Thyroid gland (tissue), 4 donors: Measurements from ENCODE around the gene HCFC1R1. TPM values are rescaled to one million over a fixed set of nuclear protein-coding genes. Genes with fewer than 3 reads are reported as not detected.

Experiments
- DNase-seq, 2 donors: peaks; one replicate each; pipeline ENCODE4 v3.0.0-alpha.2; 2019
- H3K27ac ChIP-seq, 3 donors: fragments of 200-600 bp; sonication (generic); 1 replicate in 2 of 3; 2 replicates in 1 of 3; pipeline ENCODE4 v1.5.1; 2016 to 2019; ENCODE audit warnings: mild to moderate bottlenecking in 1 of 3, moderate library complexity in 1 of 3
- H3K27me3 ChIP-seq: fragments of 200-600 bp; sonication (generic); one replicate; pipeline ENCODE4 v1.5.1; 2019
- H3K36me3 ChIP-seq, 2 donors: fragments of 200-600 bp; sonication (generic); one replicate each; pipeline ENCODE4 v1.5.1; 2016 to 2019
- H3K4me1 ChIP-seq, 2 donors: fragments of 200-600 bp; sonication (generic); one replicate each; pipeline ENCODE4 v1.5.1; 2017 to 2019
- H3K4me3 ChIP-seq, 3 donors: fragments of 200-600 bp; sonication (generic); replicated peaks in 1 of 3; 1 replicate in 2 of 3; 2 replicates in 1 of 3; pipeline ENCODE4 v1.5.1; 2016; ENCODE audit warnings: mild to moderate bottlenecking in 1 of 3
- H3K9me3 ChIP-seq: fragments of 200-600 bp; sonication (generic); one replicate; pipeline ENCODE4 v1.5.1; 2017
- CTCF ChIP-seq, 6 experiments: fragments of 200-600 bp in 3 of 6; fragments of 450-650 bp in 3 of 6; sonication (generic) in 3 of 6; IDR thresholded peaks; one replicate each; pipeline ENCODE4 v1.5.1; 2016 to 2019; ENCODE audit warnings: antibody characterized with exemption in 6 of 6, mild to moderate bottlenecking in 2 of 6, inconsistent platforms in 1 of 6, moderate library complexity in 1 of 6
- POLR2A ChIP-seq, 2 donors: fragments of 450-650 bp; IDR thresholded peaks; one replicate each; pipeline ENCODE4 v1.6.1; 2017; ENCODE audit warnings: antibody characterized with exemption in 2 of 2, mild to moderate bottlenecking in 2 of 2, moderate library complexity in 1 of 2
- WGBS, 2 donors: methylation state at CpG; one replicate each; pipeline ENCODE4 v1.1.5; 2017; 5-methylcytosine and 5-hydroxymethylcytosine counted together
- intact Hi-C: fragments of 100-400 bp; cut with DNase I; formaldehyde crosslinking; loops from one replicate; pipeline ENCODE4 v1.15.1; 2023
- small RNA-seq: library from RNA; depleted of rRNA; stranded (forward); fragments of <200 nt; gene quantifications from one replicate; pipeline ENCODE3, GENCODE V24; 2016
- total RNA-seq, 4 donors: library from RNA; depleted of rRNA; stranded (reverse); fragments of >200 nt; gene quantifications; one replicate each; pipeline ENCODE4 v1.2.3, GENCODE V29; 2016

HCFC1R1 gene
- total RNA-seq, 4 donors from 2014 or later: 10.1 to 51.7 (median 29.7) TPM

GRCh38 chr16:2973605-2974318, 50.0 kb downstream of the HCFC1R1 start:
- no peak for DNase-seq
- no peak for TF ChIP-seq CTCF (IDR thresholded peaks at IDR 0.05)
- TF ChIP-seq POLR2A (IDR thresholded peaks at IDR 0.05): no peak
- WGBS, 2 donors: 30 to 80% methylated on average over 2 to 11 of the region's 17 CpGs

GRCh38 chr16:2973093-2973492, 50.6 kb downstream of the HCFC1R1 start:
- no peaks in the 10 kb centered on the region for H3K9me3 ChIP-seq
- TF ChIP-seq POLR2A (IDR thresholded peaks at IDR 0.05) (no peak), CTCF (IDR thresholded peaks at IDR 0.05) (no peak)
- intact Hi-C loops: no loop called here
- no peaks in the 10 kb centered on the region for H3K27me3 ChIP-seq
- peaks cover 20 to 38% of the 10 kb centered on the region in 2 donors for H3K4me1 ChIP-seq
- no peak overlapping the region for H3K27ac ChIP-seq
- peak; percentile 78 to 83 for DNase-seq
- H3K36me3 ChIP-seq: no peaks in the 10 kb centered on the region
- H3K4me3 ChIP-seq: no peak overlapping the region
- 29 to 58% methylated on average over 4 of the region's 5 CpGs for WGBS, 2 donors

More at GRCh38 chr16:2973605-2974318, 50.0 kb downstream of the HCFC1R1 start:
- H3K4me1 ChIP-seq: peaks cover 15 to 31% of the 10 kb centered on the region in 2 donors
- no peaks in the 10 kb centered on the region for H3K36me3 ChIP-seq
- no peaks in the 10 kb centered on the region for H3K9me3 ChIP-seq
- intact Hi-C loops: no loop called here
- H3K27me3 ChIP-seq: no peaks in the 10 kb centered on the region
- no peak overlapping the region for H3K4me3 ChIP-seq
- no peak overlapping the region for H3K27ac ChIP-seq

Small RNA genes lying within 50 kb of the gene (small RNA-seq; reads per million reads assigned to genes)
- not detected for gene LINC00514

Other genes starting within 250 kb of the HCFC1R1 start
- gene ELOB, start 246.7 kb downstream of the HCFC1R1 start, total RNA-seq: 100 to 1,000 TPM; 373 to 786 (median 647) TPM
- gene PRSS33, start 236.4 kb downstream of the HCFC1R1 start, total RNA-seq: not detected
- not detected for gene PRSS41, start 225.5 kb downstream of the HCFC1R1 start, total RNA-seq
- under 1 TPM in 1 of 4 donors, not detected in 3; 0.56 TPM for gene PRSS21, start 206.7 kb downstream of the HCFC1R1 start, total RNA-seq
- not detected for gene ZG16B, start 193.6 kb downstream of the HCFC1R1 start, total RNA-seq
- 1 to 10 TPM; 1.2 to 7.7 (median 4.6) TPM for gene PRSS22, start 165.8 kb downstream of the HCFC1R1 start, total RNA-seq
- gene FLYWCH2, start 140.7 kb downstream of the HCFC1R1 start, total RNA-seq: 10 to 100 TPM; 58.4 to 89.3 (median 73.8) TPM
- 10 to 100 TPM; 31.3 to 49.8 (median 41.5) TPM for gene FLYWCH1, start 112.0 kb downstream of the HCFC1R1 start, total RNA-seq
- gene KREMEN2, start 59.7 kb downstream of the HCFC1R1 start, total RNA-seq: not detected
- 1 to 10 TPM; 2.8 to 5.6 (median 3.3) TPM for gene PAQR4, start 54.6 kb downstream of the HCFC1R1 start, total RNA-seq
- under 1 TPM in 2 of 4 donors, not detected in 2; 0.81 to 0.88 TPM for gene PKMYT1, start 43.5 kb downstream of the HCFC1R1 start, total RNA-seq
- under 1 TPM in 1 of 4 donors, not detected in 3; 0.33 TPM for gene CLDN9, start 11.0 kb downstream of the HCFC1R1 start, total RNA-seq
- not detected for gene CLDN6, start 5.8 kb downstream of the HCFC1R1 start, total RNA-seq
- 100 to 1,000 TPM in 1 of 4 donors, 10 to 100 TPM in 3; 47.9 to 110 (median 67.0) TPM for gene TNFRSF12A, start 3.6 kb downstream of the HCFC1R1 start, total RNA-seq
- gene THOC6, start 93 bp upstream of the HCFC1R1 start, total RNA-seq: 10 to 100 TPM; 16.5 to 19.1 (median 17.6) TPM
- gene BICDL2, start 13.0 kb upstream of the HCFC1R1 start, total RNA-seq: 10 to 100 TPM in 3 of 4 donors, 1 to 10 TPM in 1; 7.3 to 17.8 (median 14.6) TPM
- 1 to 10 TPM in 1 of 4 donors, under 1 TPM in 3; 0.49 to 1.6 (median 0.70) TPM for gene MMP25, start 22.6 kb upstream of the HCFC1R1 start, total RNA-seq
- gene IL32, start 41.7 kb upstream of the HCFC1R1 start, total RNA-seq: 10 to 100 TPM; 24.0 to 53.6 (median 28.9) TPM
- gene ZSCAN10, start 75.4 kb upstream of the HCFC1R1 start, total RNA-seq: not detected
- gene ZNF205, start 88.6 kb upstream of the HCFC1R1 start, total RNA-seq: 10 to 100 TPM; 18.5 to 28.9 (median 19.6) TPM
- 10 to 100 TPM in 1 of 4 donors, 1 to 10 TPM in 3; 5.2 to 10.2 (median 8.7) TPM for gene ZNF213, start 111.1 kb upstream of the HCFC1R1 start, total RNA-seq
- not detected for gene OR1F1, start 164.3 kb upstream of the HCFC1R1 start, total RNA-seq
- 10 to 100 TPM in 2 of 4 donors, 1 to 10 TPM in 2; 6.4 to 10.8 (median 9.4) TPM for gene ZNF200, start 211.2 kb upstream of the HCFC1R1 start, total RNA-seq
- 1 to 10 TPM in 1 of 4 donors, under 1 TPM in 3; 0.22 to 2.2 (median 0.54) TPM for gene MEFV, start 232.7 kb upstream of the HCFC1R1 start, total RNA-seq